ENCODE results near the gene PNPLA1.

PNPLA1 gene

DNA sequence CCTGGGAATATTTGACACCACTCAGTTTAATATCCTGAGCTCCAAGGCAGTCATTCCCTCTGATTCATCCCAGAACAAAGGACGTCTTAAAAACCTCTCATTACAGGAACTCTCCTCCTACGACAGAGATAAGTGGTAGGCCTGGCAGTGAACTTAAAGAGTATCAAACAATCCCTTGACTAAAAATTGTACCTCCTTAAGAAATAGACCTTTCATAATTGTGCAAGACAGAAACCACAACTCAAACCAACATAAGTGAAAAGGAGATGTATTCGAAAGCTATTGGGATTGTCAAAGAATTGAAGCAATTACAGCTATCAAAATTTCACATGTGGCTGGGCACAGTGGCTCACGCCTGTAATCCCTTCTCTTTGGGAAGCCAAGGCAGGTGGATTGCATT is 86.0 kb downstream of the PNPLA1 start:
- in situ Hi-C loops (cut with MboI; ENCODE audit: low sequenced_read_pairs), result no loop called here

DNA sequence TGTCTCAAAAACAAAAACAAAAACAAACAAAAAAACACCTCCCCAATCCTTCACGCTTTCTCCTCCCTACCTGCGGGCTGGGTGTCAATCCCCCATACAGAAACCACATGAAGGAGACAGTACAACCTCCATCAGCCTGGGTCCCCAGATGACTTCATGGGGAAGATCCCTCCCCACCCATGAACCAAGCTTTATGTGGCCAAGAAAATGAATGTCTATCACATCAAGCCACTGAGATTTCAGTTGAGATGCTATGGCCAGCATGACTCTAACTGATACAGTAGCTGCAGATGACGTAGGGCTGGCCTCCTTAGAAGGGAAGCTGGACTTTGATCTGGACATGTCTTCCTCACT is 88.0 kb downstream of the PNPLA1 start:
- in situ Hi-C loops (cut with MboI; ENCODE audit: low sequenced_read_pairs), result no loop called here
